Activated CD8-positive, alpha-beta T cell treated with anti-CD3 and anti-CD28 coated beads for 36 hours (primary cell): ENCODE data around the gene MYO1C. TPM values are rescaled to one million over a fixed set of nuclear protein-coding genes. Genes with fewer than 3 reads are reported as not detected.

Experiments
- ATAC-seq: fragments of 200-7000 bp; cut with Tn5 transposase; one replicate; pipeline ENCODE4 v1.10.0; 2021; ENCODE audit warnings: mild to moderate bottlenecking, moderate library complexity
- CTCF ChIA-PET: fragments of 350-600 bp; sonication (Branson Sonifier 250); formaldehyde crosslinking; loops from one replicate; lab custom pipeline; 2021; ENCODE audit warnings: antibody characterized with exemption; lab: Charles Lee
- POLR2A ChIA-PET: fragments of 350-600 bp; sonication (Branson Sonifier 250); formaldehyde crosslinking; loops from one replicate; lab custom pipeline; 2021; ENCODE audit warnings: antibody characterized with exemption; lab: Charles Lee
- DNase-seq: peaks from one replicate; pipeline ENCODE4 v3.0.0-alpha.2; 2020
- H3K27ac Mint-ChIP-seq: one replicate; pipeline ENCODE4 v1.8.0; 2021; ENCODE audit warnings: mild to moderate bottlenecking, mixed read lengths
- H3K27me3 Mint-ChIP-seq: one replicate; pipeline ENCODE4 v1.8.0; 2021; ENCODE audit warnings: mixed read lengths
- H3K36me3 Mint-ChIP-seq: one replicate; pipeline ENCODE4 v1.8.0; 2021; ENCODE audit warnings: low read depth, mixed read lengths
- H3K4me1 Mint-ChIP-seq: one replicate; pipeline ENCODE4 v1.8.0; 2021; ENCODE audit warnings: low read depth, mixed read lengths
- H3K4me3 Mint-ChIP-seq: one replicate; pipeline ENCODE4 v1.8.0; 2021; ENCODE audit warnings: mild to moderate bottlenecking, moderate library complexity, mixed read lengths
- H3K9me3 Mint-ChIP-seq: one replicate; pipeline ENCODE4 v1.8.0; 2021; ENCODE audit warnings: mixed read lengths
- CTCF ChIP-seq: fragments of 200-600 bp; IDR thresholded peaks from one replicate; pipeline ENCODE4 v1.8.0; 2022; ENCODE audit warnings: antibody characterized with exemption, mild to moderate bottlenecking
- intact Hi-C: fragments of 100-400 bp; cut with micrococcal nuclease; formaldehyde crosslinking; loops from one replicate; pipeline ENCODE4 v1.10.0; 2022
- total RNA-seq, 2 experiments: library from RNA; stranded (reverse); gene quantifications; one replicate each; pipeline ENCODE4 v1.2.3, GENCODE V29; 2021

MYO1C gene
- total RNA-seq, 2 experiments from 2014 or later: 12.6 to 16.8 TPM

- ATAC-seq: no peak
- TF ChIP-seq CTCF: no peak
- no peak for DNase-seq
- ChIA-PET POLR2A (interaction anchor here (1.1 kb wide), 1 partner anchor 15 kb away, joined by 4 read pairs; no protein-coding TSS in a partner anchor), CTCF (no interaction called here)
- Mint-ChIP-seq H3K9me3 (no peaks in the 10 kb centered on the region), H3K27me3 (no peaks in the 10 kb centered on the region), H3K27ac (no peak overlapping the region), H3K4me1 (no peaks in the 10 kb centered on the region), H3K36me3 (peaks cover 1% of the 10 kb centered on the region), H3K4me3 (no peak overlapping the region)
- intact Hi-C loops: no loop called here
Measured at GRCh38 chr17:1416414-1416813, 76.1 kb downstream of the MYO1C start.

GRCh38 chr17:1414634-1415033 lies 77.9 kb downstream of the MYO1C start:
- TF ChIP-seq CTCF: no peak
- intact Hi-C loops: no loop called here
- ATAC-seq (no peak), DNase-seq (no peak)
- CTCF ChIA-PET: interaction anchor here (3.1 kb wide), 1 partner anchor 49 kb away, joined by 12 read pairs; no protein-coding TSS in a partner anchor
- POLR2A ChIA-PET: interaction anchor here (0.7 to 1.0 kb wide), 2 partner anchors 34 to 47 kb away, joined by 3 read pairs; no protein-coding TSS in a partner anchor
- H3K4me3 Mint-ChIP-seq: no peak overlapping the region
- H3K27ac Mint-ChIP-seq: no peak overlapping the region
- H3K4me1 Mint-ChIP-seq: no peaks in the 10 kb centered on the region
- no peaks in the 10 kb centered on the region for H3K9me3 Mint-ChIP-seq
- H3K27me3 Mint-ChIP-seq: no peaks in the 10 kb centered on the region
- no peaks in the 10 kb centered on the region for H3K36me3 Mint-ChIP-seq

Other genes starting within 250 kb of the MYO1C start
- not detected for gene BHLHA9, start 222.2 kb downstream of the MYO1C start, total RNA-seq
- not detected for gene TRARG1, start 213.0 kb downstream of the MYO1C start, total RNA-seq
- 100 to 1,000 TPM; 425 to 440 TPM for gene YWHAE, start 92.5 kb downstream of the MYO1C start, total RNA-seq
- 10 to 100 TPM; 12.1 to 12.9 TPM for gene CRK, start 36.5 kb downstream of the MYO1C start, total RNA-seq
- gene INPP5K, start 23.9 kb upstream of the MYO1C start, total RNA-seq: 10 to 100 TPM; 16.5 to 16.7 TPM
- 10 to 100 TPM; 31.7 to 34.4 TPM for gene PITPNA, start 70.1 kb upstream of the MYO1C start, total RNA-seq
- gene SLC43A2, start 136.1 kb upstream of the MYO1C start, total RNA-seq: 1 to 10 TPM; 5.6 to 5.7 TPM
- gene SCARF1, start 153.0 kb upstream of the MYO1C start, total RNA-seq: 1 to 10 TPM; 3.2 to 4.1 TPM
- 1 to 10 TPM; 5.3 to 6.1 TPM for gene RILP, start 157.2 kb upstream of the MYO1C start, total RNA-seq
- gene PRPF8, start 192.2 kb upstream of the MYO1C start, total RNA-seq: 100 to 1,000 TPM; 370 to 428 TPM
- gene TLCD2, start 217.7 kb upstream of the MYO1C start, total RNA-seq: under 1 TPM; 0.07 to 0.09 TPM
- gene WDR81, start 232.0 kb upstream of the MYO1C start, total RNA-seq: 1 to 10 TPM; 7.0 to 8.0 TPM